Osteocyte (in vitro differentiated cells): ENCODE measurements around the gene EHMT1. TPM values are rescaled to one million over a fixed set of nuclear protein-coding genes. Genes with fewer than 3 reads are reported as not detected.
"Not testable (repeated sequence)": the region's sequence is repeated elsewhere in the genome, so short reads cannot be mapped to it uniquely, and the experiment has no call there.

Experiments used
- DNase-seq: peaks from one replicate; pipeline ENCODE4 v3.0.0; 2021; ENCODE audit warnings: mixed read lengths; ENCODE audit not compliant: unreplicated experiment; ENCODE audit errors: extremely low spot score
- H3K27ac Mint-ChIP-seq: one replicate; pipeline ENCODE4 v1.8.0; 2021; ENCODE audit warnings: mild to moderate bottlenecking, mixed read lengths; ENCODE audit not compliant: unreplicated experiment
- H3K27me3 Mint-ChIP-seq: one replicate; pipeline ENCODE4 v1.8.0; 2021; ENCODE audit warnings: mixed read lengths; ENCODE audit not compliant: unreplicated experiment
- H3K36me3 Mint-ChIP-seq: one replicate; pipeline ENCODE4 v1.8.0; 2021; ENCODE audit warnings: mixed read lengths; ENCODE audit not compliant: unreplicated experiment
- H3K4me1 Mint-ChIP-seq: one replicate; pipeline ENCODE4 v1.8.0; 2021; ENCODE audit warnings: mixed read lengths; ENCODE audit not compliant: unreplicated experiment
- H3K4me3 Mint-ChIP-seq: one replicate; pipeline ENCODE4 v1.8.0; 2021; ENCODE audit warnings: mild to moderate bottlenecking, moderate library complexity, mixed read lengths; ENCODE audit not compliant: unreplicated experiment
- H3K9me3 Mint-ChIP-seq: one replicate; pipeline ENCODE4 v1.8.0; 2021; ENCODE audit warnings: mixed read lengths; ENCODE audit not compliant: unreplicated experiment
- CTCF ChIP-seq: fragments of 200-600 bp; sonication (generic); IDR thresholded peaks from 2 replicates; pipeline ENCODE4 v1.5.0; 2021; ENCODE audit warnings: antibody characterized with exemption, mild to moderate bottlenecking, moderate library complexity
- total RNA-seq: library from RNA; stranded (reverse); gene quantifications from 2 replicates; pipeline ENCODE4 v1.2.1, GENCODE V29; 2021

The EHMT1 gene
- total RNA-seq, 1 donor from 2014 or later: 88.6 TPM

GRCh38 chr9:137873858-137874362 lies 255.1 kb downstream of the EHMT1 start:
- no peak overlapping the region for H3K4me3 Mint-ChIP-seq
- TF ChIP-seq CTCF: no peak
- H3K4me1 Mint-ChIP-seq: peaks cover 1% of the 10 kb centered on the region
- no peaks in the 10 kb centered on the region for H3K36me3 Mint-ChIP-seq
- DNase-seq: no peak
- H3K9me3 Mint-ChIP-seq: peaks cover 5% of the 10 kb centered on the region
- H3K27ac Mint-ChIP-seq: no peak overlapping the region
- H3K27me3 Mint-ChIP-seq: peaks cover 8% of the 10 kb centered on the region

- Mint-ChIP-seq H3K4me1 (peaks cover 1% of the 10 kb centered on the region), H3K27me3 (peaks cover 8% of the 10 kb centered on the region)
- DNase-seq: no peak
These were observed 256.5 kb downstream of the EHMT1 start for GRCh38 chr9:137875354-137875753.

GRCh38 chr9:137875846-137876245 lies 257.0 kb downstream of the EHMT1 start:
- H3K9me3 Mint-ChIP-seq: no peaks in the 10 kb centered on the region
- H3K4me1 Mint-ChIP-seq: peaks cover 1% of the 10 kb centered on the region
- no peaks in the 10 kb centered on the region for H3K36me3 Mint-ChIP-seq
- peaks cover 8% of the 10 kb centered on the region for H3K27me3 Mint-ChIP-seq
- TF ChIP-seq CTCF: no peak
- no peak overlapping the region for H3K27ac Mint-ChIP-seq
- H3K4me3 Mint-ChIP-seq: no peak overlapping the region
- DNase-seq: no peak

More at GRCh38 chr9:137875354-137875753, 256.5 kb downstream of the EHMT1 start:
- Mint-ChIP-seq H3K27ac (no peak overlapping the region), H3K9me3 (no peaks in the 10 kb centered on the region), H3K36me3 (no peaks in the 10 kb centered on the region), H3K4me3 (no peak overlapping the region)
- no peak for TF ChIP-seq CTCF

- Mint-ChIP-seq H3K36me3 (no peaks in the 10 kb centered on the region), H3K4me3 (peak overlapping the region; percentile 51), H3K9me3 (no peaks in the 10 kb centered on the region), H3K27ac (no peak overlapping the region), H3K4me1 (peaks cover 1% of the 10 kb centered on the region), H3K27me3 (peaks cover 8% of the 10 kb centered on the region)
- DNase-seq: no peak
- no peak for TF ChIP-seq CTCF
These were observed 257.5 kb downstream of the EHMT1 start for GRCh38 chr9:137876269-137876668.

GRCh38 chr9:137876781-137877386 lies 258.1 kb downstream of the EHMT1 start:
- H3K36me3 Mint-ChIP-seq: no peaks in the 10 kb centered on the region
- H3K9me3 Mint-ChIP-seq: no peaks in the 10 kb centered on the region
- no peak for DNase-seq
- H3K27me3 Mint-ChIP-seq: peaks cover 8% of the 10 kb centered on the region
- H3K4me1 Mint-ChIP-seq: peaks cover 1% of the 10 kb centered on the region
- no peak for TF ChIP-seq CTCF
- H3K4me3 Mint-ChIP-seq: no peak overlapping the region
- no peak overlapping the region for H3K27ac Mint-ChIP-seq

- not testable (repeated sequence) for H3K36me3 Mint-ChIP-seq, H3K27ac Mint-ChIP-seq, H3K27me3 Mint-ChIP-seq, H3K4me1 Mint-ChIP-seq, H3K9me3 Mint-ChIP-seq, DNase-seq, H3K4me3 Mint-ChIP-seq
These were observed 258.8 kb downstream of the EHMT1 start, which contains the start of gene CACNA1B for GRCh38 chr9:137877506-137878122. TSS of gene CACNA1B (plus strand) at chr9:137877782. CDS start at chr9:137877934, 152 bp downstream.
